ENCODE measurements around the gene PCBP4.

Gene PCBP4

GRCh38 chr3:51954713-51955112 is 12.5 kb downstream of the PCBP4 start:
- no peak for DNase-seq

DNA sequence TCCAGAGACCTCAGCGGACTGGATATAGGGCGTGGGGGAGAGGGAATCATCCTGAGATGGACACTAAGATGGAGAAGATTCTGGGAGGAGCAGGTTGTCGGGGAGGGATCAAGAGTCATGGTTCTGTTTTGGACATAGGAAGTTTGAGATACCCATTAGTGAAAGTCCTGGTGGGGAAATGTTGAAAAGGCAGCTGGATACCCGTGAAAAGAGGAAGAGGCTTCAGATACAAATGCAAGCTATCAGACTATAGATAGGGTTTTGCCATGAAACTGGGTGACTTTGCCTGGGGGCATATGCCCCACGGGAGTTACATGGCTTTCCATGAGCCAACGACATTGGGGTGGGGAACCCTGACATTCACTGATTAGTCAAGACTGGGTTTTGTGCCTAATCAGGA is 13.1 kb downstream of the PCBP4 start:
- no peak for DNase-seq

GRCh38 chr3:51953445-51953844 is 13.8 kb downstream of the PCBP4 start:
- DNase-seq = no peak

DNA sequence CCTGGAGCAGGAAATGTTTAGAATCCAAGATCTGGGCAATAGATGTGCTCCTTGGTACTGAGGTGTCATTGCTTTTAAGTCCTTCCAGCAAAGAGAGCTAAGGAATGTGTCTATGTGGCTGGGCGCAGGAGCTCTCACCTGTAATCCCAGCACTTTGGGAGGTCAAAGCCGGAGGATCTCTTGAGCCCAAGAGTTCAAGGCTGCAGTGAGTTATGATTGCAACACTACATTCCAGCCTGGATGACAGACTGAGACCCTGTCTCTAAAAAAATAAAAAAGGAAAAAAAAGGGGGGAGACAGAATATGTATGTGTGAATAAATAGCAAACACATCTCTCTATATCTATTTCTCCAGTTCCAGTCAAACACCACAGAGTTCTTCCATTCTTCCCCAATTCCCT is 16.4 kb downstream of the PCBP4 start:
- DNase-seq = no peak

- DNase-seq = no peak
Observed at GRCh38 chr3:51949121-51949520, 18.1 kb downstream of the PCBP4 start.

GRCh38 chr3:51948016-51948580 is 19.2 kb downstream of the PCBP4 start:
- no peak for DNase-seq

- no peak for DNase-seq
Observed at GRCh38 chr3:51947215-51947900, 19.9 kb downstream of the PCBP4 start.

- no peak for DNase-seq
Observed at GRCh38 chr3:51946796-51947195, 20.5 kb downstream of the PCBP4 start.

GRCh38 chr3:51945926-51946705 is 21.1 kb downstream of the PCBP4 start:
- no peak for DNase-seq

DNA sequence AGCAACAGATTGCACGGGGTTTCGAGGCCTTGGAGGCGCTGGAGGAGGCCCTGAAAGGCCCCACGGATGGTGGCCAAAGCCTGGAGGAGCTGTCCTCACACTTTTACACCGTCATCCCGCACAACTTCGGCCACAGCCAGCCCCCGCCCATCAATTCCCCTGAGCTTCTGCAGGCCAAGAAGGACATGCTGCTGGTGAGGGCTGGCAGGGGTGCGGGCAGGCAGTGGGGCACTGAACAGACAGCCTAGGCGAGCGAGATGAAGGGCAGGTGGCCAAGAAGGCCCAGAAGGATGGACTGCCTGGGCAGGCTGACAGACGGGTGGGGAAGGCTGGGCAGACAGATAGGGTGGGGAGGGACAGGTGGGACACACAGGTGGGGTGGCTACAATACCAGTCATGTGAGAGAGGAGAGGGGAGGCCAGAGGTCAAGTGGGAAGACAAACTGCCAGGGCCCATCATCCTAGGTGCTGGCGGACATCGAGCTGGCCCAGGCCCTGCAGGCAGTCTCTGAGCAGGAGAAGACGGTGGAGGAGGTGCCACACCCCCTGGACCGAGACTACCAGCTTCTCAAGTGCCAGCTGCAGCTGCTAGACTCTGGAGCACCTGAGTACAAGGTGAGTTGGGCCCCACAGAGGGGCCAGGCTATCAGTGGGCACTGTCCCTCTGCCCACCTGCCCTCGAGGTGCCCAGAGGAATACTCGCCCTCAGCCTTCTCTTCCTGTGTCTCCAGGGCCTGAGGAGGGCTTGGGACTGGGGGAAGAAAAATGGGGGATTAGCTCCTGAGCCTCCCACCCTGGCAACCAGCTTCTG is 22.0 kb downstream of the PCBP4 start:
- no peak for DNase-seq

- no peak for DNase-seq
Observed at GRCh38 chr3:51944451-51945021, 22.7 kb downstream of the PCBP4 start.

DNA sequence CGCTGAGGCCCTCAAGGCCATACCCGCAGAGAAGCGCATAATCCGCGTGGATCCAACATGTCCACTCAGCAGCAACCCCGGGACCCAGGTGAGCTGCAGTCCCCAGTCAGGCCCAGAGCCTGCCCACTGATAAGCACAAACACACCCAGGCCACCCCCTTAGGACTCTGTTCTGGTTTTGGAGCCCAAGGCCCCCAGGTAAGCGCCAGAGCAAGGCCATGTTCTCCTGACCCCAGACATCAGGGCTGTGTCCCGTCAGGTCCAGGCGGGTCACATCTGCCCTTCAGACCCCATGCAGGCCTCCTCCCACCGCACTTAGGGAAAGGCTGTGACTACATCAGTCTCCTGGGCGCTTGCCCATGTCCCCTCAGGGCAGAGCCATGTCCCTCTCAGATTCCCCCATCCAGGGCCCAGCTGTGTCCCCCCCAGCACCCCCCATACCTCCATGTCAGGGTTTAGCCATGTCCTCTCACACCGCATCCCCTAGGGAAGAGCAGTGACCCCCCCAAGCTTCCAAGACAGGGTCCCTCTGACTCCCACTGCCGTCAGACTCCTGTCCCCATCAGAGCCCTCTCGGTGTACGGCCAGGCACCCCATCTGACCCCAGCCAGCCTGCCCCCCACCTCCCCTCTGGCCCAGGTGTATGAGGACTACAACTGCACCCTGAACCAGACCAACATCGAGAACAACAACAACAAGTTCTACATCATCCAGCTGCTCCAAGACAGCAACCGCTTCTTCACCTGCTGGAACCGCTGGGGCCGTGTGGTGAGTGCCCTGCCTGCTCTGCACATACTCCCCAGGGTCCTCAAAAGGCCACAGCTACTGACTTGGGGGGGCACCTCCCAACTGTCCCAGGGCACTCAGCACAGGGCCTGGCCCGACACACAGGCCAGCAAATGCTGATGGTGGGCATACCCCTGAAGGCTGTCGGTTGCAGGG is 23.5 kb downstream of the PCBP4 start:
- no peak for DNase-seq

DNA sequence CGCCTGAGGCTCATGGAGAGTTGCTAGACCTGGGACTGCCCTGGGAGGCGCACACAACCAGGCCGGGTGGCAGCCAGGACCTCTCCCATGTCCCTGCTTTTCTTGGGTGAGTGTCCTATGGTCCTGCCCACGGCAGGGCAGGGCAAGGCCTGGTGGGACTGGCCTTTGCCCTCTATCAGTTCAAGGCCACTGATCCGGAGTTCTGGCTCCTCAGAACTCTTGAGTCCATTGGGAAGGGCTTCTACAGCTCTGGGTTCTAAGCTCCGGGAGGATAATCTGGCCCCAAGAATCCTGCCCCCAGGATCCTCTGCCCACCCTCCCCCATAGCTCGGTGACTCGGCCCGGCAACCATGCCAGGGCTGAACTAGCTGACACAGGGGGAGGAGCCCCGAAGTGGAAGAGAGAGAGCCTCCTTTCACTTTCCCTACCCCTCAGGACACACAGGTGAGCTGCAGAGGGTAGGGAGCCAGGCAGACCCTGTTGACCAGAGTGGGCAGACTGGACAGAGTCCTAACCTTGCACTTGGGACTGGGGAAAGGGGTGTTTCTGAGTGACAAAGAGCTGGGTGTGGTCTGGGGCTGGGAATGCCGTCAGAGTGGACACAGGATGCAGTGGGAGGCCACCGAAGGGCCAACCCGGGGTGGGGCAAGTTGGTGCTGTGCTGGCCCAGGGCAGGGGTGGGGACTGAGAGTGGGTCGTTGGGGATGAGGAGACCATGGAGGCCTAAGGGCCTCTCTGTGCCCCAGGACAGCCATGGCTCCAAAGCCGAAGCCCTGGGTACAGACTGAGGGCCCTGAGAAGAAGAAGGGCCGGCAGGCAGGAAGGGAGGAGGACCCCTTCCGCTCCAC is 24.4 kb downstream of the PCBP4 start:
- peak; percentile 66 to 70 for DNase-seq

GRCh38 chr3:51941798-51942602 is 25.3 kb downstream of the PCBP4 start, which contains the start of the genes PARP3 and RRP9:
Gene PARP3 (plus strand): TSS chr3:51942363. CDS start chr3:51943356, 993 bp downstream.
Gene RRP9 (minus strand): TSS chr3:51941904. CDS start chr3:51941867, 37 bp downstream.
- peak; percentile 100 for DNase-seq

- no peak for DNase-seq
Observed at GRCh38 chr3:51941463-51941797, 25.8 kb downstream of the PCBP4 start.

DNA sequence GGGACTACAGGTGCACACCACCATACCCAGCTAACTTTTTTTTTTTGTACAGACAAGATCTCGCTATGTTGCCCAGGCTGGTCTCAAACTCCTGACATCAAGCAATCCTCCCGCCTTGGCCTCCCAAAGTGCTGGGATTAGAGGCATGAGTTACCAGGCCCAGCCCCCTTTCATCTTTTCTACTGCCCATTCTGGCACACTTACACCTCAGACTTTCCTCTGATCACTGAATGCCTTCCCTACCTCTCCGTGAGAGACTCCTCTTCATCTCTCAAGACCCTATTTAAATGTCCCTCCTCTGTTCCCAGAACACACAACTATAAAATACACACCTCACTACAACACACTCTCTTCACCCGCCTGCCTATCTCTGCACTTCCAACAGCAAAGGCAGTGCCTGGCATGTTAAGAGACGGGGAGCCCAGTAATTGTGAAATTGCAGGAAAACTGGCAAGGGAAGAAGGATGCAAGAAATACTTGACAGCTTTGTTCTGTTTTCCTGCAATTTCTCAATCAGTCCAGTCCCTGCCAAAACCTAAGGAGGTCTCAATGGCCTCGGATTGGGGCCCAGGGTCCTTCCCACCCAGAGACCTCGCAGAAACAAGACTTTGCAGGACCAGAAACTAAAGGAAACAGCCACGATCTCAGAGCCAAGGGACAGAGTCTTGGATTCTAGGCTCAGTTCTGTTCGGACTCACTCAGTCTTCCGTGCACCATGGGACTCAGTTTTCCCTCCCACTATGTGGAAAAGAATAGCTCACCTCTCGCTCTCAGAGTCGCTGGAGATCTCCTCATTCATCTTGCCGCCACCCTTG is 26.4 kb downstream of the PCBP4 start:
- DNase-seq = peak in 1 of 2 donors; percentile 19

DNA sequence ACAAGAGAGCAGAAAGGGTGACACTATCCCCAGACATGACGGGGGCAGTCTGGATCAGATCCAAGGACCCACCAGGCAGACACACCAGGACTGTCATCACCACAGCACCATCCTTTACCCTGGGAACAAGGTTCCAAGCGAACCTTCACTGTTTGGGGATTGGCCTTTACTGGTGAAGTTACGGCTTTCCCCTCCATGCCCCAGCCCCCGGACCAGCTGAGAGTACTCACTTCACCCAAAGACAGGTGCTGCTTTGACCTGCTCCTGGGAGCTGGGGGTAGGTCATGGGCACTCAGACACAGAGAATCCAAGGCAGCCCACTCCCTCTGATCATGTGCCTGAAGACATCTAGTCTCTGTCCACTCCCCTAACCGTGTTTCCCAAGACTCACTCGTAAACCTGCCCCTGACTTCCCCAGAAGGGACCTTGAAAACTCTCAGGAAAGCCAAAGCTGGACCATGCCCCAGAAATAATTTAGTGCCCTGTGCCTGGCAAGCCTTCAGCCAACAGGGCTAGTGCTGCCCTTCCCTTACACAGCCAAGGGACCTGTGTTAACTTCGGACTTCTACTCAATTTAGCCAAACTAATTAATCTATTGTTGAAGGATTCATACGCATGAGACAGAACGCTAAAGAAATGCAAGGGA is 28.4 kb downstream of the PCBP4 start:
- no peak for DNase-seq
